ENCODE data around the gene LSG1.

Gene LSG1

DNA sequence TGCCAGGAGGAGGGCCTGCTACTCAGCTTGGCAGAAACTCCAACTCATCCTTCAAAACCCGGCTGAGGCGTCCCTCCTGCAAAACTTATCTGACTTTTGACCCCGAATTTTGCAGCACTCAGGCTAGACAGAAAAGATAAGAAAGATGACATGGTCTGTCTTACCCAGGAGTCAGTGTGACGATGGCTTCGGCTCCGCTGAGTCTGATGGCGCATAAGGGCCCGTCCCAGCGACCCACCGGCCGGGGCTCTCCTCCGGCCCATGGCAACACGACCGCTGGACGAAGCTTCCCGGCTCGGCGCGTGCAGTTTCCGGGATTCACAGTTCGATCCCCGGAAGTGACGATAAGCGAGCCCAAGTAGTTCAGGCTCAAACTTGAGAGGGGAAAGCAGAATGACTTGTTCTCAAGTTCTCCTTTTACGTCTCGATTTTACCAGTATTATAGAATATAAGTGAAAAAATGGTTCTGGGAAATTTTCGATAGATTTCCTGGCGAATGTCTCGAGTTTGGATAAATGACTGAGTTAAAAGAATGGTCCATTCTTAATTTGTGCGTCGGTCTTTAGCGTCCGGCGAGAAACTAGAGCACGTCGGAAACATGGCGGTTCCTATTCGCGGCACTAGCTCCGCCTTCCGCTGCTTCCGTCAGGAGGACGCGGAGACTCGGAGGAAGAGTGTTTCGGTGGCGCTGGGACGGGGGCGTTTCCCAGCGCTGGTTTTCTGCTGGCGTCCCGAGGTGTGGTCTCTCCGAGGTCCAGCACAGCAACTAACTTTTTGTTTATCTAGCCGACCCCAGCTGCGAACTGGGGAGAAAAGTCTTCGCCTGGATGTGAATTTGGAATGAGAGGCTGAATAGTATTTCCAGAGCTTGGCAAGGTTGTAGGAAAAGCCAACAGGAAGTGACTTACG lies at the start of gene LSG1:
LSG1 (minus strand) TSS at position 292 of the 909 bp plus-strand sequence; CDS start at position 263, 29 bp downstream.
- H3K4me1 Mint-ChIP-seq, result peaks cover 62% of the 10 kb centered on the region

DNA sequence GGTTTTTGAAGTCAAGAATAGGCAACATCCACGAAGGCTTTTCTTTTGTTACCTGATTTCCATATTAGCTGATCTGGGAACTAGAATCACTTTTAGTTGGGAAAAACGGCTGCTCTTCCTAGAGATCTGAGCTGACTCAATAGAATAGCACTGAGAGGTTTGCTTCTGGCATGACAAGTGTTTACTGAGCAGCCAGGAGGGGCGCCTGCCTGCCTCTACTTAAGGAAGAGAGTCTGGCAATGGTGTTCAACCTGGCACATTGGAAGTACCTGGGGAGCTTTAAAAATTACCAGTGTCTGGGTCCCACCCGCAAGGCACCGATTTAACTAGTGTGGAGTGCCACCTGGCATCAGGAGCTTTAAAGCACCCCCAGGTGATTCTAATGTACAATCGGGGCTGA lies 48.1 kb upstream of the LSG1 start:
- ATAC-seq (no peak), DNase-seq (no peak)
- H3K4me3 Mint-ChIP-seq, result no peak overlapping the region
- peak overlapping the region in 1 of 2 donors; percentile 75 for H3K27ac Mint-ChIP-seq
- no peaks in the 10 kb centered on the region for H3K27me3 Mint-ChIP-seq
- no peaks in the 10 kb centered on the region for H3K9me3 Mint-ChIP-seq
- H3K4me1 Mint-ChIP-seq, result no peaks in the 10 kb centered on the region

More for the DNA sequence above, at the start of gene LSG1:
- Mint-ChIP-seq H3K27me3 (no peaks in the 10 kb centered on the region), H3K27ac (peak within 1 kb of the TSS; percentile 98 to 99), H3K9me3 (no peaks in the 10 kb centered on the region), H3K4me3 (peak within 1 kb of the TSS; percentile 97 to 99)
- DNase-seq (peak; percentile 81 to 90), ATAC-seq (peak; percentile 89)

DNA sequence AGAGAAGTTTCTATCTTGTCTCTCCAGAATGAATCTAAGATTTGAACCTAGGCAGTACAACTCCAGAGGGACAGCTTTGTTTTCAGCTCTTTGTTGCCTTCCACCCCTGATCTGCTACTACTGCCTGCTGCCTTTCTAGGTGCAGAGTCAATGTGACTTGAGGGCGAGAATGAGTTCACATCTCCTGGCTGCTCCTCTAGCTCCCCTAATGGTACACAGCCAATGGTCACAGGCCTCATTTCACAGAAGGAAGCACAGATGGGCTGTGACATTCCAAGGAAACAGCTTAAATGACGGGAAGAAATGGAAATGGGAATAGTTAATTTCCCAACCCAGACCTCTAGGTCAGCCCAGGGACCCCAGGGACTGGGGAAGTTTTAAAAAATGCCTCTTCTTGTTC lies 46.1 kb upstream of the LSG1 start:
- H3K9me3 Mint-ChIP-seq, result no peaks in the 10 kb centered on the region
- no peaks in the 10 kb centered on the region for H3K4me1 Mint-ChIP-seq
- no peak overlapping the region for H3K27ac Mint-ChIP-seq
- ATAC-seq, result no peak
- no peaks in the 10 kb centered on the region for H3K27me3 Mint-ChIP-seq
- DNase-seq, result no peak
- H3K4me3 Mint-ChIP-seq, result no peak overlapping the region

DNA sequence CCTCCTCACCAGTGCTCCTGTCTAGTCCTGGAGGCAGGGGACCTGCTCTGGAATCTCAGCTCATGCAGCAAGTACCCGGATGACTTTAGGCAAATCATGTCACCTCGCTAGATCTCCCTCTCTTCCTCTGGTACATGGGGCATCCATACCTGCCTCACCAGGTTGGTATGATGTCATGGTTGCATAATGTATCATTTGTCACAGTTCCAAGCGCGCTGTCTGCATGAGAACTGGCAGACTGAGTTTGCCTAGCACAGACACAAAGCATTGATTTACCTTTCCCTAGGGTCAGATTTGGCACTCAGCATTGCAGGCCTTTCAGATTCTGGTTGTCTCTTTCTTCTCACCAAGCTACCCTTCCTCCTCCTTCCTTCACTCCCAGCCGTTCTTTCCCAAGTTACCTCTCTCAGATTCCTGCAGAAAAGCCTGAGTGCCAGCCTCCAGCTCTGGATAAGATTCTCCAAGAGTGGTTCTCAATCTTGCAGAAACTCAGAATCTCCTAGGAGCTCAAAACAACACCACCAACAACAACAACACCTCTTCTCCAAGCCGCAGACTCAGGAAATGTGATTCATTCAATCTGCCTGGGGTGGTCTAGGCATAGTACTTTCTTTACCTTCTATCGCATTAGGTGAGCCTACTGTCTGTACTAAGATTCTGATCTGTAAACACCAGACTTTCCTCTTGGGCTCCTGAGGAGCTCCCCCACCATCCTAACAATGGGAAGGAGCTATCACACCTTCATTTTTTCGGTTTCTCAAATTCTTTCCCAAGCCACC lies 43.2 kb upstream of the LSG1 start:
- Mint-ChIP-seq H3K27ac (no peak overlapping the region), H3K4me1 (no peaks in the 10 kb centered on the region)
- no peak for ATAC-seq

DNA sequence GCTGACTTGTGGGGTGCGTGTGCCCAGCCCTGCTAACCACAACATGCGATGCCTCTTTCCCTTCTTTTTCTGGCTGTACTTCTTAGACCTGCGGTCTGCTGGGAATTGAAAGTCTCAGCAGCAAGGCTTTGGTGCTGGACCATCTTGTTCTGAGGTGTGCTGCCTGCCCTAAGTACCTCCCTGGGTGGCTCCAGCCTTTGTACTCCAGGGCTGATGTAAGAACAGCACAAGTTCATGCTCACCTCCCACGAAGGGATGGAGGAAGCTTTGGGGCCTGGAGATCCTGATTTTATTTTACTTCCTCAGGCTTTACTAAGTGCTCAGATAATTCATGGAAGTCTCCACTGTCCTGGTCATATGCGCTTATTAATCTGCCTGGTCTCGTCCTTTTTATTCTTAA lies 42.6 kb upstream of the LSG1 start:
- DNase-seq, result no peak
- Mint-ChIP-seq H3K4me1 (no peaks in the 10 kb centered on the region), H3K27me3 (no peaks in the 10 kb centered on the region), H3K4me3 (no peak overlapping the region), H3K9me3 (no peaks in the 10 kb centered on the region), H3K27ac (no peak overlapping the region)
- peak; percentile 15 for ATAC-seq

More for the DNA sequence above, 43.2 kb upstream of the LSG1 start:
- H3K27me3 Mint-ChIP-seq, result no peaks in the 10 kb centered on the region
- DNase-seq, result no peak
- no peaks in the 10 kb centered on the region for H3K9me3 Mint-ChIP-seq
- H3K4me3 Mint-ChIP-seq, result no peak overlapping the region

DNA sequence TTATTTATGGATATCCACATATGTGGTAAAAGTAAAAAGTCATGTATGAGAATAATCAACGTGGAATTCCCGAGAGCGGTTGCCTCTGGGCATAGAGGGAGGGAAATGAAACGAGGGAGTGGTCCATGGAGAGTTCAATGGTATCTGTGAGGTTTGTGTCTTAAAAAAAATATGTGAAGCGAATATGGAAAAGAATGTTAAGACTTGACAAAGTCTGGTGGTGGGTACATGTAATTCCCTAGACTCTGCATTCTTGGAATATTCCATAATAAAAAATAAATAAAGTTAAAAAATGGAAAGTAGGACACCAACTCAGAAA lies 42.1 kb upstream of the LSG1 start:
- no peak for ATAC-seq
- H3K9me3 Mint-ChIP-seq, result no peaks in the 10 kb centered on the region
- no peaks in the 10 kb centered on the region for H3K27me3 Mint-ChIP-seq
- no peak overlapping the region for H3K4me3 Mint-ChIP-seq
- no peak overlapping the region for H3K27ac Mint-ChIP-seq
- no peak for DNase-seq
- H3K4me1 Mint-ChIP-seq, result no peaks in the 10 kb centered on the region

DNA sequence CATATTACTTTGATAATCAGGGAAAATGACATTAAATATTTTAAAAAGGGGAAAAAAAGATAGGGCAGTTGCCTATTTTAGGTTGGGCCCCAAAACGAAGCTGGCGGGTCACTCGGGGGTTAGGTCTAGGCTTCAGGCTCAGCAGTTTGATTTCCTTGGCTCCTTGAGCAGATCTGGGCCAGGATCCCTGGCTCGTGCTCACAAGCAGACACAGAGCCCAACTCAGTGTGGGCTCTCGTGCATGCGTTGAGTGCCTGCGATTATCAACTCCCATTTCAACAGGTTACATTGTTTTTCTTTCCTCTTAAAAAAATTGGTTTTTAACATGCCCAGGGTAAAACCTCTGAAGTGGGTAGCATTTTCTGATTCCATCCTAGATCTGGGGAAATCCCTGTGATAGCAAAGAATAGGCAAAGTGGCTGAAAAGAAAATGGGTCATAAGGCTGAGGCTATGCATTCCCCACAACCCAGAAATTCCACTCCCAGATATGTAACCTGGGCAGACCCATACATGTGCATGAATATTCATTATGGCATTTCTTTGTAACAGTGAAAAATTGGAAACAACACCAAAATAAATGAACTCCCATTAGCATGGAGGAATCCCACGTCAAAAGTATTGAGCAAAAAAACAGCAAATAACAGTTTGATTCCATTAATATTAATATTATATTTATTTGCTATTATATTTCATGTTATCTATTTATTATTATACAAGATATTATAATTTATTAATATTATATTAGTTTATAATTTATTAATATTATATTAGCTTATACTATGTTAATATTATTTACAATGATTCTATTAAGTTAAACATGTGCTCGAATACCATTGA lies 41.5 kb upstream of the LSG1 start:
- ATAC-seq (no peak), DNase-seq (no peak)
- Mint-ChIP-seq H3K27ac (no peak overlapping the region), H3K4me3 (no peak overlapping the region), H3K27me3 (no peaks in the 10 kb centered on the region), H3K9me3 (no peaks in the 10 kb centered on the region), H3K4me1 (no peaks in the 10 kb centered on the region)

DNA sequence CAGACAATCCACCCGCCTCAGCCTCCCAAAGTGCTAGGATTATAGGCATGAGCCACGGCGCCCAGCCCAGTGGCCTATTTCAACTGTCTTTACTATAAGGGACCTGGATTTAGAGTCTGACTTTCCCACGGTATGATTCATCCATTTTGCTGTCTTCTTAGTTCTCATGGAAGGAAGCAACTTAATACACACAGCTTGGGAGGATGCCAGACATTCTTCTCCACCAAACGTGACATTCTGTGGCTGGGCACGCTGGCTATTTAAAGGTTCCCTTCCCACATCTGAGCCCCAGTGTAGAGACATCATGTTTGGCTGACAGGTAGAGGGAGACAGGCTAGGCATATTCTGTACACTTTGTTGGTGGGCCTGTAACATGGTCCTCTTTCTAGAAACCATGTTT lies 39.9 kb upstream of the LSG1 start:
- no peak overlapping the region for H3K4me3 Mint-ChIP-seq
- no peaks in the 10 kb centered on the region for H3K27me3 Mint-ChIP-seq
- H3K9me3 Mint-ChIP-seq, result peaks cover 0 to 5% of the 10 kb centered on the region in 2 donors
- H3K4me1 Mint-ChIP-seq, result no peaks in the 10 kb centered on the region
- ATAC-seq, result no peak
- DNase-seq, result no peak
- H3K27ac Mint-ChIP-seq, result no peak overlapping the region

DNA sequence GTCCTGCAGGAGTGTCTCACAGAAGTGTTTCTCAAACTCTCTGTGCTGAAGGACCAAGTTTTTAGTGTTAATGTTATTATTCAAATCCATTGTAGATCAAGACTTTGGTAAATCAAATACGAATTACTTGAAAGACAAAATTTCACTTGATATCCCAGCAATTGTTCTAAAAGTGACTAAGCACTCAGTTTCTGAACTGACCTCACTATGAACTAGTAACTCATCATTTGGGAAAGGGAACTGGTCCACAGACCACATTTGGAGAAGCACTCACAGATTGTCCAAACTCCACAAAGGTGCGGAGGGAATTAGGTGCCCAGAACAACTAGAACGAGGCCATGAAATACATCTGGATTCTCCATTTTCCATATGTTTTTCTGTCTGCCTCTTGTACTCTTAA lies 39.3 kb upstream of the LSG1 start:
- peaks cover 0 to 5% of the 10 kb centered on the region in 2 donors for H3K9me3 Mint-ChIP-seq
- DNase-seq (no peak), ATAC-seq (no peak)
- H3K4me1 Mint-ChIP-seq, result no peaks in the 10 kb centered on the region
- no peak overlapping the region for H3K4me3 Mint-ChIP-seq
- H3K27ac Mint-ChIP-seq, result no peak overlapping the region
- no peaks in the 10 kb centered on the region for H3K27me3 Mint-ChIP-seq

DNA sequence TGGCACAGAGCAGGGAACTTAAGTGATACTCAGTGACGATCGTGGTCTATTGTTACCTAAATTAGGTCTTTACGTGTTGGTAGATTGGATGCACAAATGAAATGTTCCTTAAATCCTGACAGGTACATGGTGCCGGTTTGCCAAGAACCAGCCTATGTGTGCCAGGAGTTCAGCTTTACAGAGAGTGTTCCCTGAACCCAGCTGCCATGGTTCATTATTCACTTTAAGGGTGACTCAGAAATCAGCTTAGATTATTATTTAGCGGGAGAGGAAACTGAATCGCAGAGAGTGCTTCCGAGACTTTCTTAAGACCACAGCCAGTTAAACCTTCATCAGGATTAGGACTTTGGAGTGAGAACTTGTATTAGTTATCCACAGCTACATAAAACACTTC lies 35.2 kb upstream of the LSG1 start:
- H3K9me3 Mint-ChIP-seq, result peaks cover 0 to 5% of the 10 kb centered on the region in 2 donors

DNA sequence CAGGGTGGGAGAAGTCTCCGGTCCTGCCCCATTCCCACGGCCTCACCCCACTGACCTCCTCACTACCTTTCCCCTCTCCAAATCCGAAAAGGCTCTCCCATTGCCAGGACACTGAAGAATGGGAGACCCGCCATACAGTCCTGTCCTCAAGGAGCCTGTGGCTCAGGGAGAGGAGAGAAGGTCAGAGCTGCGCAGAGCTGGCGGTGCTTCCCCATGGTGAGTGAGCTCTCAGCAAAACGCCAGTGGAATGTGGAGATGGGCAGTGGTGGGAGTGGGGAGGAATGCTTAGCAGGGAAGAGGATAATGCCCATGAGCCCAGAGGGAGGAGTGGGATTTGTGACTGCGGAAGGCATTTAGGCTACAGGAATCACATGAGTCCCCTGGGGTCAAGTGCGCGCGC lies 33.8 kb upstream of the LSG1 start:
- ATAC-seq (no peak), DNase-seq (no peak)
- Mint-ChIP-seq H3K4me1 (no peaks in the 10 kb centered on the region), H3K4me3 (no peak overlapping the region), H3K27ac (no peak overlapping the region), H3K9me3 (peaks cover 0 to 5% of the 10 kb centered on the region in 2 donors), H3K27me3 (peaks cover 8% of the 10 kb centered on the region)

More for the DNA sequence above, 35.2 kb upstream of the LSG1 start:
- ATAC-seq (no peak), DNase-seq (no peak)
- no peak overlapping the region for H3K27ac Mint-ChIP-seq
- H3K4me1 Mint-ChIP-seq, result no peaks in the 10 kb centered on the region
- H3K4me3 Mint-ChIP-seq, result no peak overlapping the region
- peaks cover 7% of the 10 kb centered on the region for H3K27me3 Mint-ChIP-seq

DNA sequence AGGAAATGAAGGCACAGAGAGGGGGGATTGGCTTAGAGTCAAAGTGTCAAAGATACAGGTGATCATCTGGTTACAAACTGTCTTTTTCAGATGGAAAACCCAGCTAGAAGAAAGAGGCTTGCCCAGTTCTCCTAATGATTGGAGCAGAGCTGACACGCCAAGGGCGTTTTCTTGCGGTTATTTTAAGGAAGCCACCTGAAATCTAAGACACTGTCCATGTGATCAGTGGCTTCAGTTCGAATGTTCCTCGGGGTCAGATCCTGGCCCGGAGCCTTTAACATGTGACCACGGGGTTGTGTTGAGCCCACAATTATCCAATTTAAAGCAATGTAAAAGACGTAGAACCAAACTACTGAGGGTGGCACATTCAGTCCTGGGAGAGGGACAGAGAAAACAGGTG lies 33.2 kb upstream of the LSG1 start:
- H3K9me3 Mint-ChIP-seq, result peaks cover 0 to 5% of the 10 kb centered on the region in 2 donors
- DNase-seq (no peak), ATAC-seq (no peak)
- H3K4me3 Mint-ChIP-seq, result no peak overlapping the region
- peak overlapping the region in 1 of 2 donors; percentile 73 for H3K27ac Mint-ChIP-seq
- peaks cover 8% of the 10 kb centered on the region for H3K27me3 Mint-ChIP-seq
- no peaks in the 10 kb centered on the region for H3K4me1 Mint-ChIP-seq

DNA sequence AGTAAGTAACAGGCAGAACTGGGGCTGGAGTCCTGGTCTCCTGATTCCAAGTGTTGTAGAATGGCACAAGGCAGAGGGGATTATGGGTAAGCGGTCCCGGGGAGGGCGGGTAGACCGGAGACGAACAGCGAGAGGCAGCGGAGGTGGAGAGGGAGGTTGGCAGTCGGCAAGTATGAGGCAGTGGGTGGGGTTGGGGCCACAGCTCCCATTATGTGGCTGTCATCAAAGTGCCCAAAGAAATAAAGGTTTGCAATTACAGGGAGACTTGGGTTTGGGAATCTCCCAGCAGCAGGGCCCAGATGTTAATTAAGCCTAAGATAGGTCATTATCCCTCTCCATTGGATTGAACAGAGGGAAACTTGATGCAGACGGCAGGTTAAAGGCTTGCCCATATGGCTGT lies 30.6 kb upstream of the LSG1 start:
- peaks cover 0 to 24% of the 10 kb centered on the region in 2 donors for H3K9me3 Mint-ChIP-seq
- ATAC-seq, result no peak
- H3K27ac Mint-ChIP-seq, result no peak overlapping the region
- no peaks in the 10 kb centered on the region for H3K4me1 Mint-ChIP-seq
- DNase-seq, result no peak
- H3K4me3 Mint-ChIP-seq, result no peak overlapping the region
- H3K27me3 Mint-ChIP-seq, result peaks cover 8% of the 10 kb centered on the region

DNA sequence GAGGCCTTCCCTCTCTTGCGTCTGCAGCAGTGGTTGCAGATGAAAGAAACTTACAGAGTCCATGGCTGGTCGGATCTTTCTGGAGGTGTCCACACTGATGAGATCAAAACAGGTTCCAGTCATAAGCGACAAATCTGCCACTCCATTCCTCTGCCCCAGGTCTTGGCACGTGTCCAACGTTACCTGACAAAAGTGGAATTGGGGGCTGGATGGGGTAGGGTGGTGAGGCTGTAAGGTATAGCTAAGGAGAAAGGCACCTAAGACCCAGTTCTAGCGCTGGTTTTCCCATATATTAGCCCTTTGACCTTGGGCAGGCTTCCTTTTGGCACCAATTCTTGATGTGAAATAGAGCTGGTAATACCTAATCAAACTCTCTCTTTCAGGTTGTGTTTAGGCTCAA lies 24.7 kb upstream of the LSG1 start:
- Mint-ChIP-seq H3K4me1 (no peaks in the 10 kb centered on the region), H3K27ac (no peak overlapping the region), H3K27me3 (no peaks in the 10 kb centered on the region), H3K9me3 (peaks cover 0 to 24% of the 10 kb centered on the region in 2 donors), H3K4me3 (no peak overlapping the region)
- DNase-seq (no peak), ATAC-seq (no peak)

DNA sequence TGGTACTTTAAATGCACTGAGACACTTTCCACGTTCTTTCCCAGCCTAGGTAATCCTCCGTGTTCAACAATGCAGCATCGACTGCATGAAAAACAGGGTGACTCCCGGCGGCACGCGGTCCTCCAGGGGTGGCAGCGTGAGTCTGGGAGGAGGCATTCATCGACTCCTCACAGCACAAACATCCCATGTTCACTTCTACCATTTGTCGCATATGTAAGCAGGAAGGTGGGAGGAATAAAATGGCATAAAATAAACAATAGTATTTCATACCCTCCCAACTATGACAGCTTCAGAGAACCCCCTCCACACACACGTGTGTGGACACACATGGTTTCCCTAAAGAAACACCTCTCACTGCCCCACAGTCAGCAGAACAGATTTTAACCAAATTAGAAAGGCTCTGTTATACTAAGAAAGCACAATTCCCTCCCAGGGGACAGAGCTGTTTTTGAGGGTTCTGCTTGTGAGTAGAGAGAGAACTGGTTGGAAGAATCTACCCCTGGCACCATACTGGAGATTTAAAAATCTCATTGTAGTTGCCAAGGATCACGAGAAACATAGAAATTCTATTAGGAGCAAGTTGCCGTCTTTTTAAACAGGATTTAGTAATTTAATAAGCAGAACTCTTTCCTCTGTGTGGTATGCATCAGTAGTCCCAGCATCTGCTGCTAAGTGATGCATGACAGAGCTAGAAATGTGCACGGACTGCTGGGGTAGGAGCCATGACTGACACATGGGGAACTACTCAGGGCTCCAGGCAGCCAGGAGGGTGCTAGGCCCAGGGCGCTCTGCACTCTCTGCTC lies 19.7 kb upstream of the LSG1 start:
- Mint-ChIP-seq H3K4me1 (peaks cover 40% of the 10 kb centered on the region), H3K27ac (no peak overlapping the region), H3K27me3 (peaks cover 37% of the 10 kb centered on the region), H3K4me3 (no peak overlapping the region), H3K9me3 (no peaks in the 10 kb centered on the region)
- ATAC-seq (no peak), DNase-seq (no peak)
